GM12892 (cell line): ENCODE results near the gene FAM20C.

Experiments used
- DNase-seq: peaks from one replicate; pipeline ENCODE4 v3.0.0; 2011; ENCODE audit not compliant: insufficient read length
- FAIRE-seq: peaks from 2 replicates; lab custom pipeline; 2011; peaks lifted over from hg19 to GRCh38; lab: Jason Lieb, UNC
- POLR2A ChIP-seq: IDR thresholded peaks from 2 replicates; pipeline ENCODE4 v1.6.1; 2011; ENCODE audit warnings: low read depth, low read length, control low read depth
- POLR2AphosphoS5 ChIP-seq: IDR thresholded peaks from 2 replicates; pipeline ENCODE4 v1.6.1; 2011; ENCODE audit warnings: low read depth, low read length, control low read depth
- TAF1 ChIP-seq: IDR thresholded peaks from 2 replicates; pipeline ENCODE4 v1.6.1; 2011; ENCODE audit warnings: low read depth, mild to moderate bottlenecking, control low read depth, low read length, borderline replicate concordance

The FAM20C gene

DNA sequence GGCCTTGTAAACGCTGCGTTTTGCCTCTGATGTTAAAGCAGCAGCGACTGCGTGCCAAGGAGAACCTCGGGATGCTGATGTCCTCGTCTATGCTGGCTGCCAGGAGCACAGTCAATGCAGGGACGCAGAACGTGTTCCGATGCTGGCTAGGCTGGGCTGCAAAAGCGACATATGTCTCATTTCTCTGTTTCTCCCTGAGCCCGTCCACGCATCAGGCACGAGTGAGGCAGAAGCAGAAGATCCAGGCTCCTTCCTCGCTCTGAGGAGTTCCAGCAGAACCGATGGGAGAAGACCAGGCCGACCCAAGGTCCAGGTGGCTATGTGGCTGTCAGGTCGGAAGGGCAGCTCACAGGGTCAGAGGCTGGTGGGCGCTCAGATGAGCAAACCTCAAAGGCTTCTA, 93.9 kb downstream of the FAM20C start:
- DNase-seq, result no peak
- TF ChIP-seq TAF1 (no peak), POLR2A (no peak), POLR2AphosphoS5 (no peak)
- no peak for FAIRE-seq

GRCh38 chr7:288671-289101, 96.3 kb downstream of the FAM20C start:
- FAIRE-seq, result no peak
- no peak for DNase-seq
- TF ChIP-seq TAF1, result no peak
- no peak for TF ChIP-seq POLR2A
- no peak for TF ChIP-seq POLR2AphosphoS5

DNA sequence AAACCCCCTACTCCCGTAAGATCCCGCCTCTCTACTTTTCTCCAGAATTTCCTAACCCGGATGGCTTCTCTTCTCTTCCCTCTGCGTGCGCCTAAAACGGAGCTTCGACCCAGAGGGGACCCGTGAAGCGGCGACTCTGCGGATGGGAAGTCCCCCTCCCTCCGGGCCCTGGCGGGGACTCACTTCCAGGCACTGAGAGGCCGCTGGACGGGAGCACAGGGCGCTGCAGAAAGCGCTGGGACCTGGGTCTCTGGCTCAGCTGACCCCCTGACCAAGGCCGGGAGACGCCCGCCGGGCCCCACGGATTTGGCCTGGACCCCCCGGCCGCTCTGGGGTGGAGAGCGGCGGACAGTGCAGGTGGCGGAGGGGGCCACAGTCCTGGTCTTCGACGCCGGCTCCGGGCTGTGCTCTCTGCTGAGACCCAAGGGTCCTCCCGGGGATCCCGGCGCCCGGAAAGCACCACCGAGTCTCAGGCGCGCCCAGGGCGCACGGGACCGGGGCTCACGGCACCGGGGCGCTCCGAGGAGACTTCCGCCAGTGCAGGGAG, 96.9 kb downstream of the FAM20C start:
- TF ChIP-seq POLR2AphosphoS5, result no peak
- no peak for TF ChIP-seq POLR2A
- TF ChIP-seq TAF1, result no peak
- no peak for FAIRE-seq
- no peak for DNase-seq

DNA sequence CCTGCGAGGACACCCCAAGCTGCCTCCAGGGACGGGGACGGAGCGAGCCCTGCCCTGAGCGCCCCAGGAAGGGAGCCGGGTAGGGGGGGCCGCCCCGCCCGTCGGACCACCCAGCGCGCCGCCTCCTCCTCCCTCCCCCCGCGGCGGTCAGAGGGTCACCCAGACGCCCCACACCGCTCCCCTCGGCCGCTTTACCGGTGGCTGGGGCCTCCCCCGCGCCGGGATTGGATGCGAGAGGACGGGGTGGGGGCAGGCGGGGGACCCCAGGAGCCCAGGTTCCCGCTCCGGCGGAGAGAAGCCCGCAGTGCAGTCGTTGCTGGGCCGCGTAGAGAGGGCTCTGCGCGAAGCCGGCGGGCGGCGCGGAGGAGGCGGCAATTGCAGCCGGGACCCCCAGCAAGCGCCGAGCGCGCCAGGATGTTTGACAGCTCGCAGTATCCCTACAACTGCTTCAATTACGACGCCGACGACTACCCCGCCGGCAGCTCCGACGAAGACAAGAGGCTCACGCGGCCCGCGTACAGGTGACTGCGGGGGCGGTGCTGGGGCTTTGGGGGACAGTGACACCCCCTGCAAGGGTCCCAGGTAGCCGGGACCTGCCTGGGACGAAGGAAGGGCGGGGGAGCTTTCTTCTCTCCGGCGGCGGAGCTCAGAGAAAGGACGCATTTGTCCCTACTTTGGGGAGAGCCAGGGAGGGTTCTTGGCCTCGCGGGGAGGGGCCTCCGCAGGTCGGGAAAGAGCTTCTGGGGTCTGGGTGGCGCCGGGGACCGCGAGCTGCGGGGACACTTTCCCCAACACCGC, 97.6 kb downstream of the FAM20C start, which contains the start of gene FOXL3:
Gene FOXL3, plus strand, starts transcription at position 415 of the 798 bp plus-strand sequence. Its CDS starts 0 bp downstream, at position 415.
- no peak for DNase-seq
- FAIRE-seq, result no peak
- TF ChIP-seq TAF1 (no peak), POLR2AphosphoS5 (no peak), POLR2A (no peak)

GRCh38 chr7:290554-291372, 98.4 kb downstream of the FAM20C start:
- no peak for TF ChIP-seq TAF1
- no peak for TF ChIP-seq POLR2A
- TF ChIP-seq POLR2AphosphoS5, result no peak

DNA sequence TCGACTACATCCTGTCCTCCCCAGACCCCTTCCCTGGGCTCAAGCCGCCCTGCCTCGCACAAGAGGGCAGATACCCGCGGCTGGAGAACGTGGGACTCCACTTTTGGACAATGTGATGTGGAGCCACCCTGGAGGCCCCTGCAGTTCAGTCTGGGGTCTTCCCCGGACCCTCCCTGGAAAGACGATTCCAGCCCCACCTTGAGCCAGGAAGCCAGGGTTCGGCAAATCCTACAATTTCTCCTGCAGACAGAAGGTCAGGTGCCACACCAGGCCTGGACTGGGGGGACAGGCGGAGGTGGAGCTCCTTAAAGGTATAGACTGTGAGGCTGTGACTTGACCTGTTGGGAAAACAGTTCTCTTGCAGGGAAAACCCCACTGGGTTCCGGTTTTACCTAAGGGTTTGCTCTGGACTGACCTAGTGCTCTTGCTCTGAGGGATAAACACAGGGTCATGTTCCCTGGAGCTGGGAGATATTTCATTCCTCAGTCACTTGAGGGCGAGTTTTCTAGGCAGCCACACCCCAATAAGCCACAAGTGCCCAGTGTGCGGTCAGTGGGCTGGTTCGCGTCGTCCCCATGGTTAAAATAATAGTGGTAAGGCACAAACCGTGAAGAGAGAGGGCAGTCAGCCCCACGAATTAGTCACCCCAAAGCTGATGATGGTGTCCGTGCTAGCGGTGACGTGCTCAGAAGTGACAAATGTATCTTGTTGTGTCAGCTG, 99.2 kb downstream of the FAM20C start:
- DNase-seq, result no peak
- FAIRE-seq, result no peak
- TF ChIP-seq POLR2AphosphoS5 (no peak), TAF1 (no peak), POLR2A (no peak)

More at GRCh38 chr7:290554-291372, 98.4 kb downstream of the FAM20C start:
- DNase-seq (no peak), FAIRE-seq (no peak)

DNA sequence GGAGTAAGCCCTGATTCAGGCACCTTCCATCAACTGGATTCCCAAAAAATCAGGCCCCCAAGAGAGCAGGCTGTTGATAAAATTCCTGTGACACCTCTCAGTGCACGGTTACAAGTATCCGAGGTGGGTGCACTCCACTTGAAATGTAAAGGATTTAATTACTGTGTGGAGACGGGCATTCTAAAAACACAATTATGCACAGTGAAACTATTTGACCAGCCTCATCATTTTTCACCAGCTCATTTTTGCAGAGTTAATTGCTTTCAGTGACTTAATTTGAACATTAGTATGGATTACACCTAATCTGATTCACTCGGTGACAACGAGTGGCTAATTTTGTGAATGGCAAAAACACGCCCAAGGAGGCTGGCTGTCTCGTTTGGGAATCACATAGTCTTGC, 99.9 kb downstream of the FAM20C start:
- no peak for DNase-seq
- no peak for FAIRE-seq
- TF ChIP-seq POLR2A, result no peak
- no peak for TF ChIP-seq TAF1
- no peak for TF ChIP-seq POLR2AphosphoS5

DNA sequence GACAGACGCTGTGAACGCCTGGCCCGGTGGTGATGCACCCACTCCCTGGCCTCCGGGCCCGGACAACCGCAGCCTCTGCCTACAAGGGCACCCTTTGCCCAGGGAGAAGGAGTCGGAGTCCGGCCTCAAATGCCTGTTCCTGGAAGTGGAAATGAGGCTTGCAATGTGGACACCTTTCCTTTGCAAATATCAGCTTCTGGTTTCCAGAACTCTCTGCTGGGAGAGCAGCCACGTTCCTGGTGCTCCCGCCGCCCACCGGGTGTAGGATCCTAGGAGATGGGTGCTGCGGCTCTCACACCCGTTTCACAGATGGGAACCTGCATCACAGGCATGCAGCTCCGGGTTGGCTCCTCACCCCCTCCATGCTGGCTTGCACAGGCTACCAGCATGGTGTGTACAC, 100.5 kb downstream of the FAM20C start:
- TF ChIP-seq POLR2A, result no peak
- TF ChIP-seq TAF1, result no peak
- TF ChIP-seq POLR2AphosphoS5, result no peak
- DNase-seq (no peak), FAIRE-seq (no peak)

GRCh38 chr7:293681-294439, 101.5 kb downstream of the FAM20C start:
- TF ChIP-seq TAF1, result no peak
- no peak for TF ChIP-seq POLR2AphosphoS5
- TF ChIP-seq POLR2A, result no peak
- FAIRE-seq, result no peak
- no peak for DNase-seq

DNA sequence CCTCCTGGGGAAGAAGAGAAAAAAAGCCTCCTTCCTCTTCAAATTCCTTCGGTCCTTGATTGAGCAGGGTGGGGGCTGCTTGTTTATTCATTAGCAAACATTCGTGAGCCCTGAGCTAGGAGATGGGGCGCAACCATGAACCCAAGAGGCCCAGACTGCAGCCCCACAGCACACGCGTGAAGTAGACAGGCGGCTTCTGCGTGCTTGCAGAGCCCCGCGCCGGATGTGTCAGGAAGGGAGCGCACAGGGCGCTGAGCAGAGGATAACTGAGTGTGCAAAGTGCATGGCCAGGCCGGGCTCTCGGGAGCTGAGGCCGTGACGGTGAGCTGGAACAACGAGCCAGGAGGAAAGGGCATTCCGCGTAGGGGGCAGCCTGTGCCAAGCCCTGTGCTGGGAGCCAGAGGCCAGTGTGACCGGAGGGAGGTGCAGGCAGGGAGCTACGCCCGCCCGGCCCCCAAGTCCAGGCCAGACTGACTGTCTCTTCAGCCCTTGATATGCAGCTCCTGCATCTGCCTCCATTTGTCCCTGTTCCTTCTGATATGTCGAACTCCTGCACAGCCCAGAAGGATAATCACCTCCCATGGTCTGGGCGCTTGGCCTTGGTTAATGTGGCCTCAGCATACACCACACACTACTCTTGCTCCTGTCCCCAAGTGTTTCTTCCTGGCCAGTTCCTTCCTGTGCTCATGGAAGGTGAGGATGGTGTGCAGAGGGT, 102.2 kb downstream of the FAM20C start:
- FAIRE-seq (no peak), DNase-seq (no peak)
- no peak for TF ChIP-seq POLR2AphosphoS5
- no peak for TF ChIP-seq POLR2A
- TF ChIP-seq TAF1, result no peak
